ENCODE data around the gene TOR4A. TPM values are rescaled to one million over a fixed set of nuclear protein-coding genes. Genes with fewer than 3 reads are reported as not detected.

Gene TOR4A
- total and polyA plus RNA-seq, 12 donors, result 4.7 to 21.5 (median 16.5) TPM

DNA sequence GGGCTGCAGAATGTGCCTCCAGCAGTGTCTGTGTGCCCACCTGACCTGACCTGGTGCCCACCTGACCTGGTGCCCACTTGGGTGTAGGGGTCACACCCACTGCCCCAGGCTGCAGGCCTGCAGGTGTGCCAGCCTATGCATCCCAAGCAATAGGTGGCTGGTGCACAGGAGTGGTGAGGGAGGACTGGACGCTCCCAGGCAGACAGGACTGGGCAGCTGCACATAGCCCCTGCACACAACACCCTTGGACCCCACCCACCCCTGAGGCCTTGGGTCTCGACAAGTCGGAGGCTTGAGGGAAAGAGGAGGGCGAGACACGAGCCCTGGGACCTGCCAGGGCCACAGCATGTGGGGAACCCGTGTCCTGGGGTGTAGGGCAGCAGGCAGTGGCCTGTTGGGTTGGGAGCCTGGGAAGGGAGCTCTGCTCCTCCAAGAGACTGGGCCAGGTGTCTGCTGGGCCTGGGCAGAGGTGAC is 35.4 kb downstream of the TOR4A start:
- no peaks in the 10 kb centered on the region for H3K36me3 ChIP-seq
- H3K9me3 ChIP-seq, result no peaks in the 10 kb centered on the region
- no peak for ATAC-seq
- intact Hi-C loops (cut with DNase I), result no loop called here
- 90% methylated on average over 6 of the region's 6 CpGs for WGBS, 2 donors
- no peak overlapping the region for H3K4me3 ChIP-seq
- TF ChIP-seq, protein P1, sequence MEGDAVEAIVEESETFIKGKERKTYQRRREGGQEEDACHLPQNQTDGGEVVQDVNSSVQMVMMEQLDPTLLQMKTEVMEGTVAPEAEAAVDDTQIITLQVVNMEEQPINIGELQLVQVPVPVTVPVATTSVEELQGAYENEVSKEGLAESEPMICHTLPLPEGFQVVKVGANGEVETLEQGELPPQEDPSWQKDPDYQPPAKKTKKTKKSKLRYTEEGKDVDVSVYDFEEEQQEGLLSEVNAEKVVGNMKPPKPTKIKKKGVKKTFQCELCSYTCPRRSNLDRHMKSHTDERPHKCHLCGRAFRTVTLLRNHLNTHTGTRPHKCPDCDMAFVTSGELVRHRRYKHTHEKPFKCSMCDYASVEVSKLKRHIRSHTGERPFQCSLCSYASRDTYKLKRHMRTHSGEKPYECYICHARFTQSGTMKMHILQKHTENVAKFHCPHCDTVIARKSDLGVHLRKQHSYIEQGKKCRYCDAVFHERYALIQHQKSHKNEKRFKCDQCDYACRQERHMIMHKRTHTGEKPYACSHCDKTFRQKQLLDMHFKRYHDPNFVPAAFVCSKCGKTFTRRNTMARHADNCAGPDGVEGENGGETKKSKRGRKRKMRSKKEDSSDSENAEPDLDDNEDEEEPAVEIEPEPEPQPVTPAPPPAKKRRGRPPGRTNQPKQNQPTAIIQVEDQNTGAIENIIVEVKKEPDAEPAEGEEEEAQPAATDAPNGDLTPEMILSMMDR (IDR thresholded peaks at IDR 0.05), result no peak
- H3K27ac ChIP-seq, result peak overlapping the region in 3 of 10 donors; percentile 79 to 90 (median 86)
- peaks cover 0 to 30% (median 15%) of the 10 kb centered on the region in 7 donors for H3K27me3 ChIP-seq
- DNase-seq, result peak in 1 of 2 donors; percentile 10
- H3K4me1 ChIP-seq, result peaks cover 13 to 53% (median 31%) of the 10 kb centered on the region in 9 donors

DNA sequence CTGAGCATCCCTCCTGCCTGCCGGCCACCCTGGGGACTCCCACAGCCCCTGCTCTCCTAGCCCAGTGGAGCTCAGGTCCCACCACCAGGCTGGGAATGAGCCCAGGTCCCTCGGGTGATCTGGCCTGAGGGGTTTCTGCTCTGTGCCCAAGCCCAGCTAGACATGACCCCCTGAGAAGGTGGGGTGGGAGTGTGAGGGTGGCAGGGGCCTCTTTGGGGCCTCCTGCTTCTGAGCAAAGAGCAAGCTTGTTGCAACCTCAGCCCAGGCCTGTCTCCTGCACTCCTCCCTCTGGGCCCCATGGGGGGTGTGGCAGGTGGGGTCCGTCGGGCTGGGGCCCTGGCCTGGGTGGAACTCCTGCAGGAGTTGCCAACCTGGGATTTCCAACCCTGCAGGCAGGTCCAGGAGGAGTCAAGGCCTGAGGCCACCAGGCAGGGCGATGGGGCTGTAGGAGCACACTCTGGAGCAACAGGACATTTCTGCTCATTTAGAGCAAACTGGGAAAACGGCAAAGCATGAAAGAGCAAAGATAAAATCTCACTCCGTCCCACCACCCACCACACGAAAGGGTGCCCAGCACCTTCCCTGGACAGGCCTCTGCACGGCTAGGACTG is 35.9 kb downstream of the TOR4A start:
- ATAC-seq (no peak), DNase-seq (no peak)
- peak overlapping the region in 5 of 10 donors; percentile 45 to 90 (median 79) for H3K27ac ChIP-seq
- H3K4me1 ChIP-seq, result peaks cover 14 to 56% (median 36%) of the 10 kb centered on the region in 9 donors
- intact Hi-C loops (cut with DNase I), result no loop called here
- no peak overlapping the region for H3K4me3 ChIP-seq
- WGBS, 2 donors, result 80 to 85% methylated on average over 9 of the region's 9 CpGs
- H3K36me3 ChIP-seq, result no peaks in the 10 kb centered on the region
- peaks cover 0 to 25% (median 12%) of the 10 kb centered on the region in 7 donors for H3K27me3 ChIP-seq
- no peaks in the 10 kb centered on the region for H3K9me3 ChIP-seq
- TF ChIP-seq, protein P1 (IDR thresholded peaks at IDR 0.05), result no peak

DNA sequence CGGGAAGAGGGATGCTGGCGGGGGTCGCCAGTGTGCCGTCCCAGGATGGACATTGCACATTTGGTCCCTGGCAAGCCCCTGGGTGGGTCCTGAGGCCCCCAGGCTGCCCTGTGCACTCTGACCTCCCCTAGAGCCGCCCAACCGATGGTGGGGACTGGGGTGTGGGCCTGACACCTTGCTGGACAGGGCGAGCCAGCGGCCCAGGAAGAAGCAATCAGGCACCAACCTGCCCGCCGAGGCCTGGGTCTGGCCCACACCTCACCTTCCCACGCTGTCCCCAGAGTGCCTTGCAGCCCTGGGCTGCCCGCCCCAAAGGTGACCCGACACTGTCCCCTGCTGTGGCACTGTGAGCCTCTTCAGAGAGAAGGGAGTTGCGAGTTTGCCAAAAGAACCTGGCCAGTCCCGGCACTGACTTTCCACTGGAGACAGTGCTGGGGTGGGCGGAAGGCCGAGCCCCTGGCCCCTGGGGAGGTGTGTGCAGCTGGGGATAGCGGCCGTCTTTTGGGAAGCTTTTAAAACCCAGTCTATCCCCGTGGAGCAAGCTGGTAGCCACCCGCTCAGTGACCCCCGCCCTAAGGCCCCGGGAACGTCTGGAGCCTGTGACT is 36.5 kb downstream of the TOR4A start:
- Histone ChIP-seq H3K4me1 (peaks cover 18 to 63% (median 42%) of the 10 kb centered on the region in 9 donors), H3K36me3 (no peaks in the 10 kb centered on the region), H3K4me3 (no peak overlapping the region), H3K27me3 (peaks cover 0 to 25% (median 12%) of the 10 kb centered on the region in 7 donors), H3K27ac (peak overlapping the region in 9 of 10 donors; percentile 45 to 90 (median 69)), H3K9me3 (no peaks in the 10 kb centered on the region)
- ATAC-seq (no peak), DNase-seq (no peak)
- TF ChIP-seq, protein P1 (IDR thresholded peaks at IDR 0.05), result no peak
- WGBS, 2 donors, result 78 to 80% methylated on average over 24 of the region's 24 CpGs
- intact Hi-C loops (cut with DNase I), result no loop called here

DNA sequence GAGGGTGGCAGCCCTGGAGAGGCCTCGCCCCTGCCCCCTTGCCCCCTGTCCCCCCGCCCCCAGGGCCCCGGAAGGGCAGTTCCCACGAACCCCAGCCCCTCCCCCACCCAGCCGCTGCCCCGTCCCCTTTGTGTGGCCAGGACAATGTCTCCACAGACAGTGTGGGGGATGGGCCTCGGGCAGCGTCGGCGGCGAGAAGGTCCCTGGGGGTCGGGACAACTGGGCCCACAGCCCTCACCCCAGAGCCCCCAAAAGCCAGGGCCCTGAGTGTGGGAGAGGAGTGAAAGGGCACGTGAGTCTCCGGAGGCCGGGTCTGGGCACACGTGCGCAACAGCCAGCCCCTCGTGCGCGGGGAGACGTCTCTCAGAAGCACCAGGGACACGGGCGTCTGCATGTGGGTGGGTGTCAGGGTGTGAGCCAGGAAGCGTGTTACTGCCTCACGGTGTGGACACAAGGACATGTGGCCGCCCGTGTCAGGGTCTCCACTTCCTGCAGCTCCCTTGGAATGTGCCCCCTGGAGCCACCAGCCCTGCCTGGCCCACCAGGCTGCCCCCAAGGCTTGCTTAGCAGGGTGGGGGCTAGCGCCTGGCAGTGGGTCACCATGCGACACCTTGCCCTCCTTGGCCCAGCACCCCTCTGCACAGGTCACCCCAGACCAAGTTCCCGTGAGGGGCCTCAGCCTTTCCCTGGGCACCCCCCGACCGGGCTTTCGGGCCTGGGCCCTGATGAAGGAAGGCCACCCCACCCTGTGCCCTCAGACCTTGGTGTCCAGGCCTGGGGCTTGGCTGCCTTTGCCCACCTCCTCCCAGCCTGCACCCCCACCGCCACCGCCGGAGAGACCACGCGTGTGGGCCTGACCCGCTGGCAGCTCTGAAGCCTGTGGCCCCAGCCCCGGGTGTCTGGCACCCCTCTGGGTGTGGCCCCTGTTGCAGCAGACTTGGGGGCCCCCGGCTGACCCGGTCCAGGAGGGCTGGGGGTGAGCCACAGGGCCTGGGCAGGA is 37.3 kb downstream of the TOR4A start:
- H3K4me1 ChIP-seq, result peaks cover 22 to 71% (median 50%) of the 10 kb centered on the region in 9 donors
- ATAC-seq (no peak), DNase-seq (peak in 1 of 2 donors; percentile 34)
- 68 to 75% methylated on average over 42 of the region's 42 CpGs for WGBS, 2 donors
- H3K27ac ChIP-seq, result peak overlapping the region; percentile 45 to 90 (median 70)
- no peaks in the 10 kb centered on the region for H3K36me3 ChIP-seq
- intact Hi-C loops (cut with DNase I), result no loop called here
- H3K4me3 ChIP-seq, result no peak overlapping the region
- TF ChIP-seq, protein P1 (IDR thresholded peaks at IDR 0.05), result no peak
- H3K27me3 ChIP-seq, result peaks cover 0 to 25% (median 12%) of the 10 kb centered on the region in 7 donors
- no peaks in the 10 kb centered on the region for H3K9me3 ChIP-seq

Measured in heart right ventricle (tissue), 16 donors.